Kidney (tissue), 14 donors: ENCODE measurements around the gene HLA-DMB. TPM values are rescaled to one million over a fixed set of nuclear protein-coding genes. Genes with fewer than 3 reads are reported as not detected.

Source experiments
- DNase-seq, 5 donors: peaks; one replicate each; pipeline ENCODE4 v3.0.0-alpha.2; 2013 to 2020
- FAIRE-seq: peaks from 2 replicates; lab custom pipeline; 2012; peaks lifted over from hg19 to GRCh38; lab: Jason Lieb, UNC
- H3K27ac ChIP-seq, 2 donors: one replicate each; pipeline ENCODE4 v1.7.0; 2013; ENCODE audit warnings: low read depth in 2 of 2, low read length in 2 of 2, inconsistent platforms in 1 of 2
- H3K27me3 ChIP-seq: one replicate; pipeline ENCODE4 v1.7.1; 2013; ENCODE audit warnings: low read length, inconsistent platforms; ENCODE audit not compliant: control insufficient read depth, insufficient read depth
- H3K36me3 ChIP-seq, 3 donors: one replicate each; pipeline versions ENCODE4 v1.7.0 to v1.7.1; 2013; ENCODE audit warnings: low read length in 3 of 3, control low read depth in 1 of 3, inconsistent platforms in 1 of 3; ENCODE audit not compliant: insufficient read depth in 3 of 3, control insufficient read depth in 2 of 3
- H3K4me1 ChIP-seq, 3 donors: one replicate each; pipeline versions ENCODE4 v1.7.0 to v1.7.1; 2013; ENCODE audit warnings: low read length in 3 of 3, inconsistent platforms in 1 of 3, low read depth in 1 of 3; ENCODE audit not compliant: control insufficient read depth in 2 of 3, insufficient read depth in 2 of 3
- H3K4me3 ChIP-seq, 3 donors: one replicate each; pipeline versions ENCODE4 v1.7.0 to v1.8.1; 2013; ENCODE audit warnings: low read length in 3 of 3, control low read depth in 1 of 3, inconsistent platforms in 1 of 3
- H3K9ac ChIP-seq, 3 donors: one replicate each; pipeline versions ENCODE4 v1.7.0 to v1.7.1; 2013; ENCODE audit warnings: low read length in 3 of 3, control low read depth in 1 of 3, inconsistent platforms in 1 of 3
- H3K9me3 ChIP-seq, 3 donors: one replicate each; pipeline versions ENCODE4 v1.7.0 to v1.7.1; 2013; ENCODE audit warnings: low read length in 3 of 3, control low read depth in 1 of 3, inconsistent platforms in 1 of 3; ENCODE audit not compliant: control insufficient read depth in 2 of 3, insufficient read depth in 1 of 3
- intact Hi-C: fragments of 100-400 bp; cut with DNase I; formaldehyde crosslinking; loops from one replicate; pipeline ENCODE4 v1.11.1; 2022
- polyA plus RNA-seq: library from polyadenylated mRNA; stranded (reverse); fragments of 350-450 nt; fragmentation: Illumina TruSeq; extraction: RNeasy Lipid Tissue Mini Kit (QIAGEN cat#74804); gene quantifications from one replicate; pipeline ENCODE4 v1.2.3, GENCODE V29; 2014; ENCODE audit warnings: low read depth, low replicate concordance; ENCODE audit not compliant: insufficient read depth
- total RNA-seq: library from RNA; stranded (reverse); fragmentation: NEBNext Ultra II Directional; extraction: Animal tissue kit (Norgen Biotek cat#: 25700); gene quantifications from one replicate; pipeline ENCODE4 v1.2.1, GENCODE V29; 2021
- TF ChIP-seq, protein P1 (sequence below): IDR thresholded peaks from 3 replicates; pipeline ENCODE4 v1.5.1; 2012; ENCODE audit warnings: mild to moderate bottlenecking, moderate library complexity, borderline replicate concordance; ENCODE audit not compliant: insufficient read depth; ENCODE audit errors: extremely low read depth
- donor health status: control.
- donor health status: control.
- donor health status: control.
- donor health status: control.
- donor health status: control.
- donor health status: DM: yes; HTN: yes; CAD: no.
- donor health status: Normal renal cell carcinoma (clear cell type).

The HLA-DMB gene
- total and polyA plus RNA-seq, 2 donors from 2014 or later: 45.5 to 78.0 TPM

DNA sequence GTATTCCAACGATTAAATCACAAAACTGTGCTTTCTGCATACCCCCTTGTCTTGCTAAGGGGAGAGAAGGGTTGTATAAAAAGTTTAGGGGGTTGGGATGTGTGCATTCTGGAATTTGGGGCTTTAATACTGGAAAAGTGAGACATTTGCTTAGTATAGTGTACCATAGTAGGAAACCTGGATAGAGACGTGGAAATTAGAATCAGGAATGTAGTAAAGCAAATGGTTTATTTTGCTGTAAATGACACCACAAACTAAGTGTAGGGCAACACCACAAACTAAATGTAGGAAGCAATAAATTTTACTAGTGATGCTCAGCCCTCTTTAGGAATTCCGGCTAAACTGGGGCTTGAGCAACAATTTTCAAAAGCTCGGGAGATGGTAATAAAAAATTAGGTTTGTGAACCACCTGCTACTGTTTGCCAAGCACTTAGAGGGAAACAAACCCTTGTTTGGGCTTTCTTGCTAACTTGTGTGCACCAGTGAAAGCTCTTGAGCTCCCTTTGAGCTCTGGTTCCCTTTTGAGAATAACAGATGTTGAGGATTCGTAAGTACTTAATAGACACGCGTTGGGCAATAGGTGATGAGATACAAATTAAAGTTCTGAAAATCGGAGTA lies 41.4 kb upstream of the HLA-DMB start:
- H3K9me3 ChIP-seq: no peaks in the 10 kb centered on the region
- TF ChIP-seq, protein P1, sequence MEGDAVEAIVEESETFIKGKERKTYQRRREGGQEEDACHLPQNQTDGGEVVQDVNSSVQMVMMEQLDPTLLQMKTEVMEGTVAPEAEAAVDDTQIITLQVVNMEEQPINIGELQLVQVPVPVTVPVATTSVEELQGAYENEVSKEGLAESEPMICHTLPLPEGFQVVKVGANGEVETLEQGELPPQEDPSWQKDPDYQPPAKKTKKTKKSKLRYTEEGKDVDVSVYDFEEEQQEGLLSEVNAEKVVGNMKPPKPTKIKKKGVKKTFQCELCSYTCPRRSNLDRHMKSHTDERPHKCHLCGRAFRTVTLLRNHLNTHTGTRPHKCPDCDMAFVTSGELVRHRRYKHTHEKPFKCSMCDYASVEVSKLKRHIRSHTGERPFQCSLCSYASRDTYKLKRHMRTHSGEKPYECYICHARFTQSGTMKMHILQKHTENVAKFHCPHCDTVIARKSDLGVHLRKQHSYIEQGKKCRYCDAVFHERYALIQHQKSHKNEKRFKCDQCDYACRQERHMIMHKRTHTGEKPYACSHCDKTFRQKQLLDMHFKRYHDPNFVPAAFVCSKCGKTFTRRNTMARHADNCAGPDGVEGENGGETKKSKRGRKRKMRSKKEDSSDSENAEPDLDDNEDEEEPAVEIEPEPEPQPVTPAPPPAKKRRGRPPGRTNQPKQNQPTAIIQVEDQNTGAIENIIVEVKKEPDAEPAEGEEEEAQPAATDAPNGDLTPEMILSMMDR: no peak
- H3K9ac ChIP-seq: no peak overlapping the region
- H3K4me3 ChIP-seq: no peak overlapping the region
- peaks cover 25 to 39% (median 38%) of the 10 kb centered on the region in 3 donors for H3K36me3 ChIP-seq
- H3K27me3 ChIP-seq: no peaks in the 10 kb centered on the region
- intact Hi-C loops: loop anchor here (5.0 kb wide), 1 partner anchor 45 kb away; no protein-coding TSS in a partner anchor
- H3K4me1 ChIP-seq: peaks cover 0 to 4% (median 0%) of the 10 kb centered on the region in 3 donors
- no peak for DNase-seq
- H3K27ac ChIP-seq: no peak overlapping the region
- no peak for FAIRE-seq

- H3K4me3 ChIP-seq: no peak overlapping the region
- TF ChIP-seq, protein P1: no peak
- peaks cover 40 to 55% (median 54%) of the 10 kb centered on the region in 3 donors for H3K36me3 ChIP-seq
- intact Hi-C loops: loop anchor here (5.0 kb wide), 1 partner anchor 43 kb away; no protein-coding TSS in a partner anchor
- DNase-seq (no peak), FAIRE-seq (no peak)
- no peaks in the 10 kb centered on the region for H3K27me3 ChIP-seq
- H3K9ac ChIP-seq: no peak overlapping the region
- no peaks in the 10 kb centered on the region for H3K9me3 ChIP-seq
- no peak overlapping the region for H3K27ac ChIP-seq
- H3K4me1 ChIP-seq: peaks cover 0 to 17% (median 13%) of the 10 kb centered on the region in 3 donors
Observed at GRCh38 chr6:32980488-32981038, 39.7 kb upstream of the HLA-DMB start.

GRCh38 chr6:32979720-32980487 lies 39.1 kb upstream of the HLA-DMB start:
- Histone ChIP-seq H3K4me3 (no peak overlapping the region), H3K27ac (no peak overlapping the region), H3K36me3 (peaks cover 43 to 59% (median 58%) of the 10 kb centered on the region in 3 donors), H3K9me3 (no peaks in the 10 kb centered on the region), H3K9ac (no peak overlapping the region), H3K27me3 (no peaks in the 10 kb centered on the region), H3K4me1 (peaks cover 0 to 20% (median 15%) of the 10 kb centered on the region in 3 donors)
- DNase-seq: no peak
- intact Hi-C loops: loop anchor here (5.0 to 10.0 kb wide), 2 partner anchors 43 to 85 kb away; no protein-coding TSS in a partner anchor
- FAIRE-seq: no peak
- TF ChIP-seq, protein P1: no peak
